ENCODE results near the gene FOXD4.
A peak's percentile ranks its signal among the peaks of the same experiment; 100 is the strongest.
"Not testable (repeated sequence)": the region's sequence is repeated elsewhere in the genome, so short reads cannot be mapped to it uniquely, and the experiment has no call there.

Gene FOXD4

DNA sequence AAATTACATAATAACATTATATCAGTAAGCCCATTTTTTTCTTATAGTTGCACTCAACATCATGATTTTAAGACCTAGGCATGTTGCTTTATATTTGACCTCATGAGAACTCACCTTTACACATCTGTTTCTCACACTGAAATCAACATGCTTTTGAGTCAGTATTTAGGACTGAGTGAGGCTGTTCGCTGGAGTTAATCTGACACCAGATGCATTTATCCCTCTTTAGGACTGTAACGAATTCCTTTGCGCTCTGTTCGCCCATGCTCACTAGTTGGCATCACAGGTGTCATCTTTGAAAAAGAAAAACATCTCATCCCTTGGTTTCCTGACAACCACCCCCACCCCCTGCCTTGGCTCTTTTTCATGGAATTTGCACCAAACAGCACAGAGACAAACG, 24.3 kb downstream of the FOXD4 start:
- not testable (repeated sequence) for DNase-seq (ENCODE audit: low spot score)

- DNase-seq (ENCODE audit: low spot score), result not testable (repeated sequence)
Measured at GRCh38 chr9:90851-91250, 27.4 kb downstream of the FOXD4 start.

GRCh38 chr9:88396-89037, 29.7 kb downstream of the FOXD4 start:
- DNase-seq (ENCODE audit: low spot score), result not testable (repeated sequence)

DNA sequence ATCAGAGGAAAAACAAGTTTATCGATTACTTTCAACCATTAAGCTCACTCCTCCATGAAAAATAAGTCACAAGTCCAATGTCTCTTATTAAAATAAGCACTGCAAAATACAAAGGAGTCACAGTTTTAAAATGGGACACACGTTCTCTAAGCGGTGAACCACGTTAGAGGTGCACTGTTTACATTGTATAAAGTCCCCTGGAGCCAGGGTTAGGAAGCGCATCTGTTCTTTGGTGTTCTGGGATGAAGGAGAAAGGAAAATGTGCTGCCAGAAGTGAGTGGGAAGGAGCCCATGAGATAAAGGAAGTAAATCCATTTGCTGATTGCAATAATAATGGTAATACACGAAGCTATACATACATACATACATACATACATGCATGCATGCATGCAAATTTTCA, 30.4 kb downstream of the FOXD4 start:
- not testable (repeated sequence) for DNase-seq (ENCODE audit: low spot score)

DNA sequence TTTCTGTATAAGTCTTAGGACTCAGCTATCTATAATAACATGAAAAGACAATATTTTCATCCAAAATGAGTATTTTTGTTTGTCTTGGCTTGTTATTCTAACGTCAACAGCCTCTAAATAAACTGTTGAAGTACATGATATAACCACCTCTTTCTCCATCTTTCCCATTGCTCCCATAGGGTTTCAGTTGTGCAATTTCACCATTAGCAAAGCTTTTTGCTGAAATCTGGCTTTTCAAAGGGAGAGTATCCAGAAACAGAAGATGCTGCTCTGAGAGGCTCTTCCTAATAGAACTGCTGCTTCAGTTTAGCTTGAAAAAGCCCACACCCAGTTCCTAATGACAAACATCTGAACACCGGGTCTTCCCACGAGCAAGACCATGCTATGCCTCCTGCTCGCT, 31.1 kb downstream of the FOXD4 start:
- not testable (repeated sequence) for DNase-seq (ENCODE audit: low spot score)

DNA sequence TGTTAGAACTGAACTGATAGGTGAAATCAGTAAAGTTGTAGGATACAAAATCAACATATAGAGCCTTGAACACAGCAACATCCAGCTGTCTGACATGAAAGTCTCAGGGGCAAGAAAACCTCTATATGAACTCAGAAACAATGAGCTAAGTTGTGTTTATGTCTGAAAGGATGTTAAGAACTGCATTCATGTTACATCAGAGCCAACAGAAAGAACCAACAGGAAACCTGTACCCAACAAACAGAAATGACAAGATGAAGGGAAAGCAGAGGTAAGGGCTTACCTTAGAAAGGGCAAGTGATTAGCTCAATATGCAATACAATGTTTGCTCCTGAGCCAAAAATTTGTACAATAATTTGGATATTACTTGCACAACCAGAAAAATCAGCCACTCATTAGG, 31.5 kb downstream of the FOXD4 start:
- not testable (repeated sequence) for DNase-seq (ENCODE audit: low spot score)

GRCh38 chr9:82932-83689, 35.1 kb downstream of the FOXD4 start:
- not testable (repeated sequence) for DNase-seq (ENCODE audit: low spot score)

DNA sequence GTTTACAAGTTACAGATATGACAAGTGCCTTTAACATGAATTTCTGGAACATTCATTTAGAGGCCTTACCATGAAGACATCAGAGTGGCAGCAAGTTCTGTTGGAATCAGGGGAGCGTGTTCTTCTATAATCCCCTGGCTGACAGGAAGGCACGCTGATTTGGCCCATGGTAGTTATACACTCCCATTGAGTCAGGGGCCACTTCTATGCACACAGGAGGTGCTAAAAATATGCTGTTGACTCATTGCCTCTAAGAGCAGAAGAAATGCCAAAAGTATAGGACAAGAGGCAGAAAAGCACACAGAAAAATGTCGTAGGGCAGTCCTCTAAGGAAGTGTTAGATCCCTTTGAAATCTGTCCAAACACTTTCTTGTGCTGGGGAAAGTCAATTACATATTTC, 39.9 kb downstream of the FOXD4 start:
- DNase-seq (ENCODE audit: low spot score), result not testable (repeated sequence)

- DNase-seq (ENCODE audit: low spot score), result not testable (repeated sequence)
Measured at GRCh38 chr9:76389-76788, 41.8 kb downstream of the FOXD4 start.

DNA sequence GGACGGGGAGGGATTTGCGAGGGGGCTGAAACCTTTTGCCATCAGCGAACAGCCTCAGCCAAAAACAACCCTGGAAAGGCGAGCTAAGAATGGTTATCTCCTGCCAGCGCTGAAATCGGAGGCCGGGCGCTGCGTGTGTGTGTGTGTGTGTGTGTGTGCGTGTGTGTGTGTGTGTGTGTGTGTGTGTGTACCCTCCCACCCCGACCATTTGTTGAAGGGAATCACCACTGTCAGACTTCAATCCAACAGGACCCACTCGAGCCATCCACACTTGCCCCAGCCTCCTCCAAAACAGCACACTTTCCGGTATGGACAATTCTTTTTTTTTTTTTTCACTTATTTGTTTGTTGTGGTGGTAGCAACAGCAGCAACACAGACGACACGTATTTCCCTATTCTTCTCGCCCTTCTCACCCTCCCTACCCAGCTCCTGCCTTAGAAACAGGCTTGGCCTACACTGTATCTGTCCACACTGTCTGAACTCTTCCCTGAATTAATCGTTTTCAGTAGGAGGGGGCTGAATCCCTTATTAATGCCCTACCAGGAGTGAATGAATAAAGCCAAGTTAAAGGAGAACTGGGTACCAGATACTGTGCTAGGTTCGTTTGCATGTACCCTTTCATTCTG, 44.2 kb downstream of the FOXD4 start:
- DNase-seq (ENCODE audit: low spot score), result not testable (repeated sequence)

GRCh38 chr9:73076-73899, 44.9 kb downstream of the FOXD4 start:
- DNase-seq (ENCODE audit: low spot score), result peak; percentile 12

All from hepatic stellate cell (primary cell).